ENCODE measurements around the gene CCDC148.

DNA sequence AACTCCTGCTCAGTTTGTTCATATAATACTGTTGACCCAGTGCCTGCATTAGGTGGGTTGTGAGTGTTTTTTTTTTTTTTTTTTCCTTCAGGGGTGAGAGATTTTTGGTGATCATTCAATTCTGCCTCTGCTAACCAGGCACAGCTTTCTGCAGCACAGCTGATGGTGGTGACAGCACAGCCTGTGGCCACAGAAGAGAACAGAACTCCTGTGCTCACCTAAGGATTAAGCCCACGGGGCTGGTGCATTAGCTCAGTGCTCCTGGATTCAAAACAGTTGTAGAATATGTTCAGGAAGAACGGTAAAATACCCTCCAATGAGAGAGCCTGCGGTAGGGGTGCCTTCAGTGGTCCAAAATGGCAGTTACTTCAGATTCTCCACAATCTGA, 42.2 kb upstream of the CCDC148 start:
- no peak for TF ChIP-seq BRCA1 (IDR thresholded peaks at IDR 0.05; ENCODE audit: low read depth, low read length)
- TF ChIP-seq MYC (IDR thresholded peaks at IDR 0.05; ENCODE audit: insufficient read depth, insufficient read length, insufficient replicate concordance, low read length, severe bottlenecking) = no peak
- TF ChIP-seq, protein P1, sequence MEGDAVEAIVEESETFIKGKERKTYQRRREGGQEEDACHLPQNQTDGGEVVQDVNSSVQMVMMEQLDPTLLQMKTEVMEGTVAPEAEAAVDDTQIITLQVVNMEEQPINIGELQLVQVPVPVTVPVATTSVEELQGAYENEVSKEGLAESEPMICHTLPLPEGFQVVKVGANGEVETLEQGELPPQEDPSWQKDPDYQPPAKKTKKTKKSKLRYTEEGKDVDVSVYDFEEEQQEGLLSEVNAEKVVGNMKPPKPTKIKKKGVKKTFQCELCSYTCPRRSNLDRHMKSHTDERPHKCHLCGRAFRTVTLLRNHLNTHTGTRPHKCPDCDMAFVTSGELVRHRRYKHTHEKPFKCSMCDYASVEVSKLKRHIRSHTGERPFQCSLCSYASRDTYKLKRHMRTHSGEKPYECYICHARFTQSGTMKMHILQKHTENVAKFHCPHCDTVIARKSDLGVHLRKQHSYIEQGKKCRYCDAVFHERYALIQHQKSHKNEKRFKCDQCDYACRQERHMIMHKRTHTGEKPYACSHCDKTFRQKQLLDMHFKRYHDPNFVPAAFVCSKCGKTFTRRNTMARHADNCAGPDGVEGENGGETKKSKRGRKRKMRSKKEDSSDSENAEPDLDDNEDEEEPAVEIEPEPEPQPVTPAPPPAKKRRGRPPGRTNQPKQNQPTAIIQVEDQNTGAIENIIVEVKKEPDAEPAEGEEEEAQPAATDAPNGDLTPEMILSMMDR (IDR thresholded peaks at IDR 0.05 in 2 of 3, conservative IDR thresholded peaks at IDR 0.05 in 1 of 3; ENCODE audit: control insufficient read depth in 2 of 3, extremely low read depth in 1 of 3, insufficient read depth in 1 of 3, low read depth in 3 of 3, low read length in 3 of 3) = no peak
- TF ChIP-seq STAT1 (conservative IDR thresholded peaks at IDR 0.05) = no peak
- no peak for TF ChIP-seq YY1 (IDR thresholded peaks at IDR 0.05; ENCODE audit: low read depth, low read length)
